Measurements from ENCODE around the gene WWOX.

The WWOX gene

DNA sequence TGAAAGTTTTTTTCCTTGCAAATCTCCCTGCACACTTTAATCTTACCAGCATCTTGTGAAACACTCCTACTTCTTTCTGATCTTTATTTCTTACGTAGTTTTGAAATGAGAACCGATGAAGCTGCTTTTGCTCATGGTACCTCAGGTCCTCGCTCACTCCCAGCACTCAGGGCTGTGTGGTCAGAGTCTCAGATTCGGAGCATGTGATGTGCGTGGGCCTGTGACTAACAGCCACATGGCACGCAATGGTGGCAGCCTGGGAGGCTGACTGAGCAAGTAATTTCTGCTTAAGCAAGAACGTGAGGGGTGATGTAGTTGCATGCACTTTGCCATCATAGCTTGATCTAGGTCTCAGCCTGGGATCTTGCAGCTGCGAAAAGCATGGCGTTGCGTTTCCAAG, 876.8 kb downstream of the WWOX start:
- no peak for DNase-seq

DNA sequence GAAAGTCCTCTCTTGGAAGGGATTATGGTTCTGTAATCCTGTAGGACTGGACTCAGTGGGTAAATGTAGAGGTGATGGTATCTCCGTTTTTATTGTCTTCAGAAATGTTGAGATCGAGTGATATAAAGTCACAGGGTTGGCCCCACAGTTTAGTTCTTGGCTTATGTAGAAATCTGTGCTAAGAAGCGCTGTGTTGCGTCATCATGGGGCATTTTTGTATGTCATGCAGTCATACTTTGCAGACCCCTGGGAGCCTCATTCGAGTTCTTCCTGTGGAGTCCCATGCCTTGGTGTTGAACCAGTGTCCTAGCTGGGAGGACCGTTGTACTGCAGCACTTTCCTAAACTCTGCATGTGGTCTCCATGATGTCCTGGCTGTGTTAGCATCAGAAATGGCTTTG, 881.4 kb downstream of the WWOX start:
- DNase-seq, result no peak

GRCh38 chr16:78982096-78982744, 882.8 kb downstream of the WWOX start:
- DNase-seq, result no peak

DNA sequence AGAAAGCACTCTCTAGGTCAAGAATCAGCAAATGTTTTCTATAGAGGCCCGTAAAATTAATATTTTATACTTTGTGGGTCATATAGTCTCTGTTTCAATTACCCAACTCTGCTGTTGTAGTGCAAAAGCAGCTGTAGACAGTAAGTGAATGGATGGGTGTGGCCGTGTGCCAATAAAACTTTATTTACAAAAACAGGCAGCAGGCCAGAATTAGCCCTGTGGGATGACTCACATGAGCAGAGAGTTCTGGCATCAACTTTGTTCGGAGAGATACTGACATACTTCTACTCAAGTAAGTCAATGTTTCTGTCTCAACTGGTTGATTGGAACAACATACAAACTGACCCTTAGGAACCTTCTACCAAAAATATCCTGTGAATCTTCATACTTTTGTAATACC, 884.9 kb downstream of the WWOX start:
- DNase-seq, result no peak

- DNase-seq, result no peak
Observed at GRCh38 chr16:78984887-78985464, 885.5 kb downstream of the WWOX start.

GRCh38 chr16:78985716-78986605, 886.5 kb downstream of the WWOX start:
- DNase-seq, result no peak

GRCh38 chr16:78987666-78988065, 888.2 kb downstream of the WWOX start:
- no peak for DNase-seq

DNA sequence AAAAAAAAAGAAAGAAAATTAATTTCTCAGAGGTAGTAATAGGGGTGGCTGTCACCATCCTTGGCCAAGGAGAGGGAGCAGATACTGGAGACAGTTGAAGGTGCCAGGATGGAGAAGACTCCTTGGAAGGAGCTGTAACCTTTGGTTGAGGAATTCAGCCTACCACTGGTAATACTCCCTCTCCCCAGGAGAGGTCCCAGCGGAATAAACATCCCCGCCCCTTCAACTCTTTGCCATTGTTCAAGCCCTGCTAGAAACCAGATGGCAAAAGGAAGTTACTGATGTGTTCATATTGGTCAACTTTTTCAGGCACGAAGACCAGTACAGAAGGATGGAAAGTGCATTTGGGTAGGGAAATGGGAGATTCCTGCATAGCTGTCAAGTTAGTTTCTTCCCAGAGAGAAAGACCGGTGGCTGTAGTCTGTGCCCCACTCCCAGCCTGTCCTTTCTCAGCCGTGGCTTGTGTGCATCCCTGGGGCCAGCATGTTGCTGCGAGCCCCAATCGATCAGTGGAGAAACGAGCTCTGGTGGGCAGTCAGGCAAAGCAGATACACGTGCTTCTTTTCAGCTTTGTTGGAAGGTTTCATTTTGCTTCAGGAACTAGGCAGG, 889.0 kb downstream of the WWOX start:
- DNase-seq, result no peak

DNA sequence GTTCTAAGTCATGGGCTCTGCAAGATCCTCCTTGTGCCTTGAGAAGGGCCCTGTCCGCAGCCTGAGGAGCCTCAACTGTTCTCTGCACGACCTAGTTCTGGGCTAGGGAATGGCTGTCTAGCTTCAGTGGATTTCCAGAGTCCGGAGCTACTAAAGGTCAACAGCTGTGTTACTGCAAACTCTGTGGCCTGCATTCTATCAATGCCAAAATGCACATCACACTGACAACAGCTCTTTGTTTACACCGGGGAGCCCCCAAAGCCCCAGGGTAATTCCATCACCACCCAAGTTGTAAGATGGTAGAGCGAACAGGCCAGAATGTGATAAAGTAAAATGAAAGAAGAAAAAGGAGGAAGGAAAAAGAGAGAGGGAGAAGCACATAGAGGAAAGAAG, 890.9 kb downstream of the WWOX start:
- DNase-seq, result no peak

DNA sequence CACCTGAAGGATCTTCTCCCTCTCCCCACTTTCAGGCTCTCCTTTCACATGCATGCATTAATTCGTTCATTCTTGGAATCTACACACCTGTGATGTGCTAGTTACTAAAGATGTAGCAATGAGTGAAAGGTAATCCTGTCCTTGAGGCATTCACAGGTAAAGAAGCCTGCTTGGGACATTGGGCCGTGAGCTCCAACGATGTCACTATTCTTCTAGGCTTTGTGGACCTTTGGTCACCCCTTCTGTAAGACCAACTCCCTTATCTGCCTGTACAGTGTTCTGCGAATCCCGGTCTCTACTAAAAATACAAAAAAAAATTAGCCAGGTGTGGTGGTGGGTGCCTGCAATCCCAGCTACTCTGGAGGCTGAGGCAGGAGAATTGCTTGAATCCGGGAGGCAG, 892.5 kb downstream of the WWOX start:
- DNase-seq, result no peak

DNA sequence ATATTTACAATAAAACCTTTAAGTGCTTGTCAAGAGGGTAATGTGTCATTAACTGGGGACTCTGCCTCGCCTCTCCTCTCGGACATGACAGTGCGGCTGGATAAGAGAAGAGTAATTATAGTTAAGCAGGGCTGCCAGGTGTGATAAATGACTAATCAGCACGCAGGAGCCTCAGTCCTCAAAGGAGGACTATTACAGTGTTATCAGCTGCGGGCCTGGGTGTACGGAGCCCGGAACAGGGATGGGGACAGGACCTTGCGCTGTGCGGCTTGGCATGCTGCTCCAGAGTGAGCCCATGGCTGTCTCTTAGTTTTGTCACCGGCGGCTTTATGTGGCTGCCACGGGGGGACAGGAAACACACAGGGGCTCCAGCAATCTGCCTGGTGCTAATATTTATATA, 893.9 kb downstream of the WWOX start:
- DNase-seq, result no peak

GRCh38 chr16:78994135-78994745, 894.8 kb downstream of the WWOX start:
- no peak for DNase-seq

DNA sequence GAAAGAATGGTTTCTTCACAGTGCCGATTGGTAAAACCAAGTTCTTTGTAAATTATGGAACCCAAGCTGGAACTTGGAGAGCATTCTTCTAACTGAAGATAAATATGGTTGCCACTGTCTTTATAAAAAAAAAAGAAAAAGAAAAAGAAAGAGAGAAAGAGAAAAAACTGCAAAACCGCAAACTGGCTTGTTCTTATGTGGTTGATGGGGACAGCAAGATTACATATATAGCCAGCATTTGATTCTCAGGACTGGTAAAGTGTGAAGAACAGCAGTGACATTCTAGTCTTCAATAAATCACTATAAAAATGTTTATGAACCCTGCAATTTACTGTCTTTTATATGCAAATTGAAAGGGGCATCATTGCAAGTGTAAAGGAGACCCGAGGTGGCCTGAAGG, 896.0 kb downstream of the WWOX start:
- no peak for DNase-seq

DNA sequence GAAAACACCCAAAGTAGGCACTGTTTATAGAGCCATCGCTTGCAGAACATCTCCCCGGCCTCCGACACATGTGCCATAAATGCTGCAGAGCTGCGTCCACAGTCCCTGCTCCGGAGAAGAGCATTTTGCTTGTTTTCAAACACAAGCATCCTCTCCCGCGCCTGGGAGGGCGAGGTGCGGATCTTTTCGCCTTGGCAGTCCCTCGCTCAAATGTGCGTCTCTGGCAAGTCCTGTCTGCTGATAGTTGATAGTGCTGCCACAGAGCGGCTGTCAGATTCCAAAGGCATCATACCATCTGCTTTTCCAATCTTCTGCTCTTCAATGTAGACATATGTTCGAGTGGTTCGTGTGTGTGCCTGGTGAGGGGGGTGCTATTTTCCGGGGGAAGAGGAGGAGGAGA, 897.3 kb downstream of the WWOX start:
- no peak for DNase-seq

GRCh38 chr16:78998879-78999278, 899.4 kb downstream of the WWOX start:
- no peak for DNase-seq

GRCh38 chr16:79001156-79001967, 901.9 kb downstream of the WWOX start:
- no peak for DNase-seq

- no peak for DNase-seq
Observed at GRCh38 chr16:79003026-79003609, 903.7 kb downstream of the WWOX start.

- no peak for DNase-seq
Observed at GRCh38 chr16:79004309-79004708, 904.9 kb downstream of the WWOX start.

GRCh38 chr16:79005096-79005495, 905.6 kb downstream of the WWOX start:
- no peak for DNase-seq

DNA sequence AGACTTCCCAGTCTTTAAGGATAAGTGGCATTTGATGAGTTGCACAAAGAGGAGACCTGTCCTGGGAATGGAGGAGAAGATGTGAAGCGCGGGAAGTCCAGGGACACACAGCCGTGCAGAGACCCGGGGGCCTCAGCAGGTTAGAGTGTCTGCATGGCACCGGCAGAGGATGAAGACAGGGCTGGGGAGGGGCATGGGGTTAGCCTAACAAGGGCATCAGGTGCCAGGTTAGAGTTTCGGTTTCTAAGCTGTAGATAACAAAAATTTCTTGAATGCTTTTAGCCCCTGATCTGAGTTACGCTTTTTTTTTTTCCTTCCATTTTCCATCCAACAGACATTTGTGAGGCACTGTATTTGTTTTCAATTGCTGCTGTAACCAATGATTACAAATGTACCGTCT, 906.8 kb downstream of the WWOX start:
- no peak for DNase-seq

GRCh38 chr16:79006765-79007164, 907.3 kb downstream of the WWOX start:
- DNase-seq, result no peak

DNA sequence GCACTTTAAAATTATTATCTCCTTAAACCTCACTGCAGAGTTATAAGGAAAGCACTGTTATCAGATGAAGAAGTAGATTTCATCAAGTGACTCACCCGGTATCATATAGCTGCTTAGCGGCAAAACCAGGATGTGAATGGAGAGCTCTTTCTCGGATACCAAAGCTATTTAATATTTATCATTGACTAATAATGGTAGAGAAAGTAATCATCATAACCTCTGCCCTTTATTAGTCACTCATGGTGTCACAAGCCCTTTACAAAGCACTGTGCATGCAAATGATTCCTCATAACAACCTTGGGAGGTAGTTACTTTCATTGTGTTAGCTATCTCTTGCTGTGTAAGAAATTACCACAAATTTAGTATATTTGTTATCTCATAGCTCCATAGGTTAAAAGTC, 908.2 kb downstream of the WWOX start:
- no peak for DNase-seq
